ENCODE measurements around the gene EBLN1. TPM values are rescaled to one million over a fixed set of nuclear protein-coding genes. Genes with fewer than 3 reads are reported as not detected.

Gene EBLN1
- total and polyA plus RNA-seq, 2 experiments from 2014 or later, result not detected

DNA sequence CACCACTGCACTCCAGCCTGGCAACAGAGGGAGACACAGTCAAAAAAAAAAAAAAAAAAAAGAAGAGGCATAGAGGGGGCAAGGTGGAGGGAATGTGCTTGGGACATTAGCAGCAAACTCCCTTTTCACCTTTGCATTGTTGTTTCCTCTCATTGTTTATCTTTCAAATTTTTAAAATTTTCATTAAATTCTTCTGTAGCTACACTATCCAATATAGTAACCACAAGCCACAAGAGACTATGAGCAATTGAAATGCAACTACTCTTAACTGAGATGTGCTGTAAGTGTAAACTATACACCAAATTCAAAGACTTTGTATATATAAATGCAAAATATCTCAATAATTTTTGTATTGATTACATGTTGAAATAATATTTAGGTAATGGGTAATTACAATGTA is 43.4 kb downstream of the EBLN1 start:
- H3K9me2 ChIP-seq (replicated peaks; ENCODE audit: insufficient read depth), result no peaks in the 10 kb centered on the region
- no peak overlapping the region for H3K27ac ChIP-seq
- no peaks in the 10 kb centered on the region for H3K27me3 ChIP-seq
- no peaks in the 10 kb centered on the region for H3K4me1 ChIP-seq (ENCODE audit: insufficient read depth)
- H2AFZ ChIP-seq, result no peak overlapping the region
- H3K36me3 ChIP-seq (replicated peaks; ENCODE audit: insufficient read depth, low read depth), result no peaks in the 10 kb centered on the region
- TF ChIP-seq EZH2 (IDR thresholded peaks at IDR 0.05; ENCODE audit: borderline replicate concordance) (no peak), CTCF (IDR thresholded peaks at IDR 0.05; ENCODE audit: poor library complexity) (no peak), EZH2phosphoT487 (IDR thresholded peaks at IDR 0.05; ENCODE audit: low read depth, severe bottlenecking, unreplicated experiment) (no peak)
- H3K4me2 ChIP-seq, result no peak overlapping the region
- H3K79me2 ChIP-seq, result no peaks in the 10 kb centered on the region
- H4K20me1 ChIP-seq (ENCODE audit: insufficient read depth, poor library complexity, severe bottlenecking), result no peaks in the 10 kb centered on the region
- no peak overlapping the region for H3K4me3 ChIP-seq
- no peaks in the 10 kb centered on the region for H3K9me3 ChIP-seq (ENCODE audit: low read depth)
- DNase-seq (ENCODE audit: low spot score), result no peak

DNA sequence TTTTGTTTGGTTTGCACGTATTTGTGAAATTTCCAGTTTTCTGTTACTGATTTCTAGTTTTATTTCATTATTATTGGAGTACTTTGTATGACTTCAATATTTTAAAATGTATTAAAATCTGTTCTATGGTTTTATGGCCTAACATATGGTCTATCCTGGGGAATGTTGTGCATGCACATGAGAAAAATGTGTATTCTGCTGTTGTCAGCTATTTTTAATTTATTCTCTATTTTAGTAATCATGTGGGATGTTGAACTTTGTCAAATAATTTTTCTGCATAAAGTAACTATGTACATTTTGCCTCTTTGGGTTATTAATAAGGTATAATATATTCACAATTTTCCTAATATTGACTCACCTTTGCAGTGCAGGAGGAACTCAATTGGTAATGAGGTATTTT is 46.7 kb downstream of the EBLN1 start:
- DNase-seq (ENCODE audit: low spot score), result no peak

DNA sequence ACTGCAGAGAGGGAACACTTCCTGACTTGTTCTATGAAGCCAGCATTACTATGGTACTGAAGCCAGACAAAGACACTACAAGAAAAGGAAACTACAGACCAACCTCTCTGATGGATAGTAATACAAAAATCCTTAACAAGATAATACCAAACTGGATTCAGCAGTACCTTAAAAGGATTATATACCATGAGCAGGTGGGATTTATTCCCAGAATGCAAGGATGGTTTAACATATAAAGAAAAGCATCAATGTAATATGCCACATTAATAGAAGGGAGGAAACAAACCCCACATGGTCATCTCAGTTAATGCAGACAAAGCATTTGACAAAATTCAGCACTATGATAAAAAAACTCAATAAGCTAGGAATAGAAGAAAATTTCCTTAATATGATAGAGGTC is 47.2 kb downstream of the EBLN1 start:
- no peaks in the 10 kb centered on the region for H4K20me1 ChIP-seq (ENCODE audit: insufficient read depth, poor library complexity, severe bottlenecking)
- no peak for DNase-seq (ENCODE audit: low spot score)
- no peaks in the 10 kb centered on the region for H3K36me3 ChIP-seq (replicated peaks; ENCODE audit: insufficient read depth, low read depth)
- no peaks in the 10 kb centered on the region for H3K4me1 ChIP-seq (ENCODE audit: insufficient read depth)
- no peak overlapping the region for H3K4me2 ChIP-seq
- no peaks in the 10 kb centered on the region for H3K79me2 ChIP-seq
- H3K9me3 ChIP-seq (ENCODE audit: low read depth), result no peaks in the 10 kb centered on the region
- H2AFZ ChIP-seq, result no peak overlapping the region
- TF ChIP-seq CTCF (IDR thresholded peaks at IDR 0.05; ENCODE audit: poor library complexity) (no peak), EZH2 (IDR thresholded peaks at IDR 0.05; ENCODE audit: borderline replicate concordance) (no peak), EZH2phosphoT487 (IDR thresholded peaks at IDR 0.05; ENCODE audit: low read depth, severe bottlenecking, unreplicated experiment) (no peak)
- H3K9me2 ChIP-seq (replicated peaks; ENCODE audit: insufficient read depth), result no peaks in the 10 kb centered on the region
- H3K27ac ChIP-seq, result no peak overlapping the region
- no peak overlapping the region for H3K4me3 ChIP-seq
- H3K27me3 ChIP-seq, result no peaks in the 10 kb centered on the region

More for the DNA sequence above, 46.7 kb downstream of the EBLN1 start:
- no peaks in the 10 kb centered on the region for H3K9me2 ChIP-seq (replicated peaks; ENCODE audit: insufficient read depth)
- no peaks in the 10 kb centered on the region for H3K36me3 ChIP-seq (replicated peaks; ENCODE audit: insufficient read depth, low read depth)
- 100% methylated on average over 1 of the region's 1 CpG for WGBS (ENCODE audit: low lambda C conversion rate, missing lambda C conversion rate)
- H2AFZ ChIP-seq, result no peak overlapping the region
- no peak for TF ChIP-seq CTCF (IDR thresholded peaks at IDR 0.05; ENCODE audit: poor library complexity)
- no peak for TF ChIP-seq EZH2 (IDR thresholded peaks at IDR 0.05; ENCODE audit: borderline replicate concordance)
- TF ChIP-seq EZH2phosphoT487 (IDR thresholded peaks at IDR 0.05; ENCODE audit: low read depth, severe bottlenecking, unreplicated experiment), result no peak
- H3K9me3 ChIP-seq (ENCODE audit: low read depth), result no peaks in the 10 kb centered on the region
- no peaks in the 10 kb centered on the region for H3K79me2 ChIP-seq
- no peaks in the 10 kb centered on the region for H4K20me1 ChIP-seq (ENCODE audit: insufficient read depth, poor library complexity, severe bottlenecking)
- H3K4me3 ChIP-seq, result no peak overlapping the region
- no peaks in the 10 kb centered on the region for H3K4me1 ChIP-seq (ENCODE audit: insufficient read depth)
- no peak overlapping the region for H3K4me2 ChIP-seq
- no peaks in the 10 kb centered on the region for H3K27me3 ChIP-seq
- no peak overlapping the region for H3K27ac ChIP-seq

GRCh38 chr10:22159979-22160378 is 57.8 kb downstream of the EBLN1 start:
- no peak for DNase-seq (ENCODE audit: low spot score)
- Histone ChIP-seq H3K79me2 (no peaks in the 10 kb centered on the region), H3K36me3 (replicated peaks; ENCODE audit: insufficient read depth, low read depth) (no peaks in the 10 kb centered on the region), H3K9me2 (replicated peaks; ENCODE audit: insufficient read depth) (no peaks in the 10 kb centered on the region), H3K27me3 (no peaks in the 10 kb centered on the region), H3K4me1 (ENCODE audit: insufficient read depth) (no peaks in the 10 kb centered on the region), H2AFZ (no peak overlapping the region), H3K9me3 (ENCODE audit: low read depth) (no peaks in the 10 kb centered on the region), H3K4me2 (no peak overlapping the region), H3K27ac (no peak overlapping the region), H4K20me1 (ENCODE audit: insufficient read depth, poor library complexity, severe bottlenecking) (no peaks in the 10 kb centered on the region), H3K4me3 (no peak overlapping the region)
- WGBS (ENCODE audit: low lambda C conversion rate, missing lambda C conversion rate), result 87% methylated on average over 2 of the region's 2 CpGs
- TF ChIP-seq CTCF (IDR thresholded peaks at IDR 0.05; ENCODE audit: poor library complexity) (no peak), EZH2 (IDR thresholded peaks at IDR 0.05; ENCODE audit: borderline replicate concordance) (no peak), EZH2phosphoT487 (IDR thresholded peaks at IDR 0.05; ENCODE audit: low read depth, severe bottlenecking, unreplicated experiment) (no peak)
